GM18873 (cell line): Measurements from ENCODE around the gene DYNLL2.
"Not testable (repeated sequence)": the region's sequence is repeated elsewhere in the genome, so short reads cannot be mapped to it uniquely, and the experiment has no call there.

ENCODE experiments used
- ATAC-seq: cut with Tn5 transposase; IDR thresholded peaks from one replicate; pipeline ENCODE4 v1.9.1; 2021; ENCODE audit warnings: mild to moderate bottlenecking, moderate library complexity, moderate number of reproducible peaks; ENCODE audit not compliant: unreplicated experiment, low FRiP score

The DYNLL2 gene

DNA sequence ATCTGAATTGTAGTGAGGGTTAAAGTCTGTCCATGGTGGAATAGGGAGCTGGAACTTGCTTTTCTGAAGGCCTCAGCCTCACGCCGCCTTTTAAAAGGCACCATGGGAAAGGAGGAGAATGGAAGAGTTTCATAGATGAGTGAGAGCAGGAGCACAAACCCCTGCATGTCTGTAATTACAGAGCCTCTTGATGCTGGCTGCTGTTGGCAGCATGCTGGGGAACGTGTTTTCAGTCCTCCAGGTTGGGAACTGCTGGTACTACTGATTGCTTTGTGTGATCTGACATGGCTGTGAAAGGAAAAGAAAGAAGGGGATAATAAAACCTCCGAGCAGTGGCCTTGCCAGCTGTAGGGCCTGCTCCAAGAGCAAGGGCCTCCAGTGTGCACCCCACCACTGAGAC, 16.8 kb upstream of the DYNLL2 start:
- no peak for ATAC-seq

DNA sequence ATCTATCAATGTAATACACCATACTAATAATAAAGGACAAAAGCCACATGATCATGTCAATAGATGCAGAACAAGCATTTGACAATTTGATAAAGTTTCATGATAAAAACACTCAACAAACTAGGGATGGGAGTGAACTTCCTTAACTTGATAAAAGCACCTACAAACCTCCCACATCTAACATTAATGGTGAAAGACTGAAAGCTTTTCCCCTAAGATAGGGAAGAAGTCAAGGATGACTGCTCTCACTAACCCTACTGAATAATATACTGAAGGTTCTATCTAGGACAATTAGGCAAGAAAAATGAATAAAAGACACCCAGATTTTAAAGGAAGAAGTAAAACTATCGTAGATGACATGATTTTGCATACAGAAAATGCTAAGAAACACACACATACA, 10.4 kb upstream of the DYNLL2 start:
- no peak for ATAC-seq

GRCh38 chr17:58073266-58073665, 10.0 kb upstream of the DYNLL2 start:
- not testable (repeated sequence) for ATAC-seq

GRCh38 chr17:58074406-58074805, 8.8 kb upstream of the DYNLL2 start:
- ATAC-seq = not testable (repeated sequence)

DNA sequence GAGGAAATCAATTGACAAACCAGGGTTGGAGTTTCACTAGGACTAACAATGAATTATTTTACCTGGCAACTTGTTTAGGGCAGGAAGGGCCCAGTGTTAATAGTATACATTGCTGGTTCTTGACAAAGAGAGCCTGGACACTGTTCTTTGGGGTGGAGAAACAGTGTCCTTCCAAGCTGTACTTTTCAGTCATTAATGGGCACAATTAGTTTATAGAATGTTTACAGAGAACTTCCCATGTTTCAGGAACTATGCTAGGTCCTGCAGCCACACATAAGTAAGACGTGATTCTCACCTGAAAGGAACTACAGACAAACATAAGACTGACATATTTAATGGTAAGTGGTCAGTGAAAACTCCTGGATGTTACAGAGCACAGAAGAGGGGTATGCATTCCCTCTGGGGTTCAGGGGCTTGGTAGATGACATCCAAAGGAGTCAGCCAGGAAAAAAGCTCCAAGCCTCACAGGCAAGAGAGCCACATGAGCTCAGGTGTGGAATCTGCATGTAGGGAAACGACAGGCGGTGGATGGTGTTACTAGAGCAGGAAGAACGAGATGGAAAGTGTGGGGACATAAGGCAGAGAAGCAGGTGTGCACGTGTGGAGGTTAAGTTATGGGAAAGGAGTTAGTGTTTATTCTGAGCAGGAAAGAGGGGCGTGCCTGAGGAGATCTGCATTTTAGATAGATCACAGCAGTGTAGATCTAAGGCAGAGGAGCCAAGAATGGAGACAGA, 3.8 kb upstream of the DYNLL2 start:
- no peak for ATAC-seq

GRCh38 chr17:58081646-58082340, 1.4 kb upstream of the DYNLL2 start:
- ATAC-seq = no peak

DNA sequence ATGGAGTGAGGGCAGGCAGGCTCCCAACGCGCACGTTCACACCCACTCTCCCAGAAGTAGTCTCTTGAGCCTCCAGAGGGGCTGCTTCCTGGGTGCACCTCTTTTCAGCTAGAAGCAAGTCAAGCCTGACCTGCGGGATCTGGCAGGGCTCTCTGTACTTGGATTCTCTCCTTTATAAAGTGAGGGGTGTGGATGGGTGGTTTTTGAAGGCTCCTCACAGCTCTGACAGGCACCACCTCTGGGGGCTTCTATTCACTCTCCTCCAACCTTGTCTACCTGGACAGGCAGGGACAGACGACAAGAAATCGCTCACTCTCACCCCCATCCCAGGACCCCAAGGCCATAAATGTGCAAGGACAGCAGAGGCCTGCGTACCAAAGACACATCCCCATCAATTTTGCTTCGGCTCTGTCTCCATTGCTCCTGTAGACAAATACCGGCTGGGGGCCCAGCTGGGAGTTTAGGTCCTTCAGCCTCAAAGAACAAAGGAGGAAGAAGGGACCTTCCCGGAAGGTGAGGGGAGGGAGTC, 814 bp upstream of the DYNLL2 start:
- ATAC-seq = no peak

DNA sequence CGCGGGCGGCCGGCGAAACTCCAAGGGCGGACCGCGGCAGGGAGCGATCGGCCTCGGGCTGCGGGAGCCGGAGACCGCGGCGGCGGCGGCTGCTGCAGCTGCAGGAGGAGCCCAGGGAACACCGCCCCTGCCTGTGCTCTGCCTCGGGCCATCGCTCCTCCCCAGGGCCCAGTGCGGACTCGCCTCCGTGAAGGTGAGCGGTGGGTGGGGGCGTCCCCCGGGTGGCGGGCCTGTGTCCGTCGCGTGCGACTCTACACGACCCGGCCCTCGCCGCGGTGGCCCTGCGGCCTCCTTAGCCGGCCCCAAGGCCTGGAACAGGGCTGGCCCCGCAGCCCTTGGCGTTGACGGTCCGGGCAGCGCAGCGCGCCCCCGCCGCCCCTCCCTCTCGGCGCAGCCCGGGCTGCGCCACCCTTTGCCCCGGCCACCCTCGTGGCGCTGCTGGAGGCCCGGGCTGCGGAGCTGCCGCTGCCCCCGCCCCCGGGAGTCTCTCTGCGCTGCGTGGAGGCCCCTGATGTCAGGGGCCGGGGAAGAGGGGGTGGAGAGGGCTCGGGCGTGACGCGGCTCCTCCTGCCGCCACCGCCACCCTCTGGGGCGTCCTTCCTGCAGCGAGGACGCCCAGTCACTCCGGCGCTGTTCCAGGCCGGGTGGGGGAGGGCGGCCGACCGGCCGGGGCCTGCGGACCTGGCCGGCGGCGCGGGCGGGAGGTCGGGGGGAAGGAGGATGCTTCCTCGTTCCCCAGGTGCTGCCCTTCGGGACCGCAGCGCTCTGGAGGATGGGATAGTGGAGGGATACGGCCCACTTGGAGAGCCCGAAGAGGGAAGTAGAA, 485 bp downstream of the DYNLL2 start:
- ATAC-seq = peak; percentile 32

DNA sequence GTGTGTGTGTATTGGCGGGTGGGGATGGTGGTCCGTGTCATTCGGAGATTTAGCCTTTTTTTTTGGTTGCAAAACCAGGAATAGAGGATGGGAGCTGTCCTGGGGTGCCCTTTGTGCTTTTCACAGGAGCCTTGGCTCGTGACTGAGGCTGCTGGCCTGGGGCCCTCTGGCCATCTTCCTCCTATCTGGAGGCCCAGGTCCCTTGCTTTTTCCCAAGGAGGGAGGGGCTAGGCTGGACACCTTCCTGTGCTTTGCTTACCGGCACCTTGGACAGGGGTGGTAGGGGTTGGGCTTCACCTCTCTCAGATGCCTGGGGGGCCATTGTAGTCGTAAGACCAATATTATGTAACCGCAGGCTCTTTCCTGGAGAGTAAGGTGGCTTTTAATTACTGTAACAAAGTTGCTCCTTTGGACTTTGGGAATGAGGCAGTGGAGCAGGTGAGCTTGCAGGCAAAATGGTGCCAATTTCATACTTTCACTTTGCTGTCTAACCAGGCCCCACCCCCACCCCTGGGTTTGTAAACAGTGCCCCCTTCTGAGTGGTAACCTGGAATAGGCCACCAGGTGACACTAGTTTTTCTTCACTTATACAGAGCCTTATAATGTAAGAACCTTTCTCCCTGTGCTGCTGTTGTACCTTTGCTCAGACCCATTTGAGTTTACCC, 1.2 kb downstream of the DYNLL2 start:
- no peak for ATAC-seq

- ATAC-seq = no peak
Measured at GRCh38 chr17:58085039-58085715, 2.0 kb downstream of the DYNLL2 start.

- ATAC-seq = no peak
Measured at GRCh38 chr17:58086953-58087352, 3.7 kb downstream of the DYNLL2 start.

DNA sequence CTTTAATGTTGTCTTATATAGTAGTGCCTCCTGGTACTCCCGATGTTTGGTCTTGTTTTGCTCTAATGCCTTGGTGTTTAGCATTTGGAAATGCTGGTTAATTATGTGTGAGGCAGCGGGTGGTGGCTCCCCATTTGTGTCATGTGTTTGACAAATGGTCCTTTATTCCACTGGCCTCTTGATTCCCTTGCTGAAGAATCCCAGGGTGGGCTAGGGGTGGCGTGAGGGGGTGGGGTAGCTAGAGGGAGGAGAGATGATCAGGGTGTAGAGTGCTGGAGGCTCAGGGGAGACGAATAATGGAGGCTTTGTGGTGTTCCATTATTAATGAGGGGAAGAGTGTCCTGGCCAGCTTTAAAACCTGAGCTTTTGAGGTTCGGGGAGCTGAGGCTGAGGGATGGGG, 5.4 kb downstream of the DYNLL2 start:
- no peak for ATAC-seq

GRCh38 chr17:58089111-58089510, 5.9 kb downstream of the DYNLL2 start:
- no peak for ATAC-seq

- no peak for ATAC-seq
Measured at GRCh38 chr17:58091024-58091567, 7.9 kb downstream of the DYNLL2 start.

- no peak for ATAC-seq
Measured at GRCh38 chr17:58092101-58092796, 9.0 kb downstream of the DYNLL2 start.

GRCh38 chr17:58092797-58093385, 9.7 kb downstream of the DYNLL2 start:
- ATAC-seq = no peak

GRCh38 chr17:58094118-58094517, 10.9 kb downstream of the DYNLL2 start:
- ATAC-seq = no peak

DNA sequence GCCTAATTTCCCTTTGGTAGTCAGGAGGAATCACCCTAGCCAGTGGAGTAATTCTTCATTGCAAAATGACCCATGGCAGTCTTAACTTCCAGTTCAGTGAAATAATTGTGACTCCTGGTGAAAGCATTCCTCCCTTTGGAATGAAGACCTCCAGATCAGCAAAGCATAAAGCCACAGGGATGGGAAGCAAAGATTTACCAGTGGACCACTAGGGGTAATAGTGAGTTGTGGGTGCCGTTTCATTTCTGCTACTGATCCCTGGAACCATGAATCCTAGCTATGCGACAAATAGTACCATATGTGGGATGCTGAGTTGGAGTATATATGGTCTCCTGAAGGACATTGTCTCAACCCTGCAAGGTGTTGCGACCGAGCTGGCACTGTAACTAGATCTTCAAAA, 13.7 kb downstream of the DYNLL2 start:
- ATAC-seq = no peak
